ENCODE data around the gene ITIH1. TPM values are rescaled to one million over a fixed set of nuclear protein-coding genes. Genes with fewer than 3 reads are reported as not detected.

The ITIH1 gene
- total and polyA plus RNA-seq, 2 donors (not counting 3 experiments of a cell fraction or from before 2014, with no cell fraction given), result not detected

GRCh38 chr3:52811452-52812011, 34.1 kb downstream of the ITIH1 start:
- POLR2A ChIA-PET, result no interaction called here
- CTCF ChIA-PET, result interaction anchor here (2.1 to 3.8 kb wide), 2 partner anchors 10 to 13 kb away, joined by 8 to 17 read pairs; no protein-coding TSS in a partner anchor
- Histone ChIP-seq H3K36me3 (ENCODE audit: control insufficient read depth in 2 of 2, extremely low read depth in 1 of 2, insufficient read depth in 2 of 2, low read length in 2 of 2) (no peaks in the 10 kb centered on the region), H3K27me3 (ENCODE audit: control insufficient read depth in 2 of 2, insufficient read depth in 2 of 2, low read length in 2 of 2) (no peaks in the 10 kb centered on the region), H3K4me2 (ENCODE audit: insufficient read depth, low read length) (no peak overlapping the region), H3K9ac (replicated peaks; ENCODE audit: extremely low read depth, insufficient read depth, low read length) (no peak overlapping the region), H4K20me1 (replicated peaks; ENCODE audit: control insufficient read depth, extremely low read depth, insufficient read depth, low read length) (no peaks in the 10 kb centered on the region), H3K4me1 (ENCODE audit: control insufficient read depth, extremely low read depth, insufficient read depth, low read length) (no peaks in the 10 kb centered on the region), H3K79me2 (ENCODE audit: control insufficient read depth, insufficient read depth, low read length) (no peaks in the 10 kb centered on the region), H2AFZ (ENCODE audit: low read depth, low read length) (no peak overlapping the region), H3K9me3 (replicated peaks; ENCODE audit: control insufficient read depth, insufficient read depth, low read length) (no peaks in the 10 kb centered on the region), H3K4me3 (replicated peaks in 1 of 3; ENCODE audit: insufficient read depth in 1 of 3, low read depth in 1 of 3, low read length in 3 of 3) (no peak overlapping the region), H3K9me1 (replicated peaks; ENCODE audit: control insufficient read depth, extremely low read depth, insufficient read depth, low read length) (no peaks in the 10 kb centered on the region), H3K27ac (ENCODE audit: insufficient read depth, low read depth, low read length) (no peak overlapping the region)
- DNase-seq (ENCODE audit: low read depth, low spot score), result no peak
- dilution Hi-C loops (cut with MboI; ENCODE audit: extremely low pct_ligation_motif_present, low sequenced_read_pairs) (no loop called here), intact Hi-C loops (cut with micrococcal nuclease) (no loop called here)
- no peak for FAIRE-seq
- TF ChIP-seq FOS (IDR thresholded peaks at IDR 0.05; ENCODE audit: borderline replicate concordance, insufficient read depth, low read length) (no peak), CTCF (IDR thresholded peaks at IDR 0.05; ENCODE audit: extremely low read depth in 1 of 2, insufficient read depth in 1 of 2, low read depth in 1 of 2, low read length in 2 of 2) (no peak), POLR2AphosphoS5 (IDR thresholded peaks at IDR 0.05; ENCODE audit: insufficient read depth, low read depth, low read length) (no peak), JUN (IDR thresholded peaks at IDR 0.05; ENCODE audit: borderline replicate concordance, insufficient read depth, insufficient read length, low read depth) (no peak), POLR2A (IDR thresholded peaks at IDR 0.05; ENCODE audit: low read depth, low read length) (no peak), GATA2 (IDR thresholded peaks at IDR 0.05; ENCODE audit: insufficient read depth, insufficient read length, low read depth, low read length) (no peak), EZH2 (IDR thresholded peaks at IDR 0.05; ENCODE audit: borderline replicate concordance, low read depth, low read length, severe bottlenecking) (no peak), MAX (IDR thresholded peaks at IDR 0.05; ENCODE audit: insufficient read depth, insufficient read length) (no peak), MYC (IDR thresholded peaks at IDR 0.05; ENCODE audit: low read depth, low read length) (no peak)
- no TSS peak for BruUV-seq (replicated peaks)

Data from endothelial cell of umbilical vein (primary cell).